Measurements from ENCODE around the gene SNURF. TPM values are rescaled to one million over a fixed set of nuclear protein-coding genes. Genes with fewer than 3 reads are reported as not detected.
"Not testable (repeated sequence)": the region's sequence is repeated elsewhere in the genome, so short reads cannot be mapped to it uniquely, and the experiment has no call there.

The SNURF gene
- total RNA-seq, 1 donor from 2014 or later = 41.9 TPM

DNA sequence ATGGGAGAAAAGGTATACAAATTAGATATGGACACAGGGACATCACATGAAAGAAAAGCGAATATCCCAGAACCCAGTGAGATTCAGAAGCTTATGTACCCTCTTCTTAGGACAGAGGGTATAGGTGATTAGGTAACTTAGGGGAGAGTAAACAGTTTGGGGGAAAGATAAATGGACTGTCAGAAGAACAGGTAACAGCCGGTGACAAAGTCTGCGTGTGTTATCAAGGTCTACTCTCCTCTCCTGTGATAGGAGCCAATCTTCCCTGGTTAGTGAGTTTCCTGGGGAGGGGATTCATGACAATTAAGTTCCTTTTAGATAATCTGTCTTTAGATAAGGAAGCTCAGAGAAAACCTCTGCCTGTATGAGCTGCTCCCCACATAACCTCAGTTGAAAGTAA is 30.6 kb upstream of the SNURF start:
- Mint-ChIP-seq H3K9me3 (ENCODE audit: unreplicated experiment) (no peaks in the 10 kb centered on the region), H3K27ac (ENCODE audit: unreplicated experiment) (no peak overlapping the region), H3K36me3 (ENCODE audit: unreplicated experiment) (no peaks in the 10 kb centered on the region), H3K4me3 (ENCODE audit: unreplicated experiment) (no peak overlapping the region), H3K4me1 (ENCODE audit: low read depth, unreplicated experiment) (no peaks in the 10 kb centered on the region), H3K27me3 (ENCODE audit: unreplicated experiment) (no peaks in the 10 kb centered on the region)
- DNase-seq = no peak
- TF ChIP-seq, protein P1, sequence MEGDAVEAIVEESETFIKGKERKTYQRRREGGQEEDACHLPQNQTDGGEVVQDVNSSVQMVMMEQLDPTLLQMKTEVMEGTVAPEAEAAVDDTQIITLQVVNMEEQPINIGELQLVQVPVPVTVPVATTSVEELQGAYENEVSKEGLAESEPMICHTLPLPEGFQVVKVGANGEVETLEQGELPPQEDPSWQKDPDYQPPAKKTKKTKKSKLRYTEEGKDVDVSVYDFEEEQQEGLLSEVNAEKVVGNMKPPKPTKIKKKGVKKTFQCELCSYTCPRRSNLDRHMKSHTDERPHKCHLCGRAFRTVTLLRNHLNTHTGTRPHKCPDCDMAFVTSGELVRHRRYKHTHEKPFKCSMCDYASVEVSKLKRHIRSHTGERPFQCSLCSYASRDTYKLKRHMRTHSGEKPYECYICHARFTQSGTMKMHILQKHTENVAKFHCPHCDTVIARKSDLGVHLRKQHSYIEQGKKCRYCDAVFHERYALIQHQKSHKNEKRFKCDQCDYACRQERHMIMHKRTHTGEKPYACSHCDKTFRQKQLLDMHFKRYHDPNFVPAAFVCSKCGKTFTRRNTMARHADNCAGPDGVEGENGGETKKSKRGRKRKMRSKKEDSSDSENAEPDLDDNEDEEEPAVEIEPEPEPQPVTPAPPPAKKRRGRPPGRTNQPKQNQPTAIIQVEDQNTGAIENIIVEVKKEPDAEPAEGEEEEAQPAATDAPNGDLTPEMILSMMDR (IDR thresholded peaks at IDR 0.05; ENCODE audit: partially characterized antibody, unreplicated experiment) = no peak

GRCh38 chr15:24924621-24925020 is 30.2 kb upstream of the SNURF start:
- TF ChIP-seq, protein P1 (IDR thresholded peaks at IDR 0.05; ENCODE audit: partially characterized antibody, unreplicated experiment) = no peak
- Mint-ChIP-seq H3K4me3 (ENCODE audit: unreplicated experiment) (no peak overlapping the region), H3K4me1 (ENCODE audit: low read depth, unreplicated experiment) (no peaks in the 10 kb centered on the region), H3K36me3 (ENCODE audit: unreplicated experiment) (no peaks in the 10 kb centered on the region), H3K27me3 (ENCODE audit: unreplicated experiment) (no peaks in the 10 kb centered on the region), H3K9me3 (ENCODE audit: unreplicated experiment) (no peaks in the 10 kb centered on the region), H3K27ac (ENCODE audit: unreplicated experiment) (no peak overlapping the region)
- DNase-seq = no peak

GRCh38 chr15:24931874-24932732 is 22.7 kb upstream of the SNURF start:
- DNase-seq; H3K27me3 Mint-ChIP-seq (ENCODE audit: unreplicated experiment); H3K4me1 Mint-ChIP-seq (ENCODE audit: low read depth, unreplicated experiment); H3K9me3 Mint-ChIP-seq (ENCODE audit: unreplicated experiment); H3K4me3 Mint-ChIP-seq (ENCODE audit: unreplicated experiment); H3K36me3 Mint-ChIP-seq (ENCODE audit: unreplicated experiment); H3K27ac Mint-ChIP-seq (ENCODE audit: unreplicated experiment): not testable (repeated sequence)

DNA sequence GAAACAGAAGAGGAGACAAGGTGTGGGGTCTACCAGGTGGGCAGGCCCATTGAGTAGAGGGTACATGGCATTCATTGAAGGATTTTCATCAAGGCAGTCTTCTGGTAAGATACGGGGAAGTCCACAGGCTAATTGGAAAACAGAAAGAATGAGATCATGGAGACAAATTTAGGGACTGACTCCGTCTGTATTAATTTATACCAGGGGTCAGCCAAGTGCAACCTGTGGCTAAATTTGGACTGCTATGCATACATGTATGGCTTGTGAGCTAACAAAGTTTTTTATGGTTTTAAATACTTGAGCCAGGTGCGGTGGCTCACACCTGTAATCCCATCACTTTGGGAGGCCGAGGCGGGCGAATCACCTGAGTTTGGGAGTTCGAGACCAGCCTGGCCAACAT is 21.1 kb upstream of the SNURF start:
- Mint-ChIP-seq H3K4me1 (ENCODE audit: low read depth, unreplicated experiment) (no peaks in the 10 kb centered on the region), H3K36me3 (ENCODE audit: unreplicated experiment) (no peaks in the 10 kb centered on the region), H3K4me3 (ENCODE audit: unreplicated experiment) (no peak overlapping the region), H3K9me3 (ENCODE audit: unreplicated experiment) (peaks cover 7% of the 10 kb centered on the region), H3K27me3 (ENCODE audit: unreplicated experiment) (no peaks in the 10 kb centered on the region), H3K27ac (ENCODE audit: unreplicated experiment) (no peak overlapping the region)
- DNase-seq = no peak
- TF ChIP-seq, protein P1 (IDR thresholded peaks at IDR 0.05; ENCODE audit: partially characterized antibody, unreplicated experiment) = no peak

DNA sequence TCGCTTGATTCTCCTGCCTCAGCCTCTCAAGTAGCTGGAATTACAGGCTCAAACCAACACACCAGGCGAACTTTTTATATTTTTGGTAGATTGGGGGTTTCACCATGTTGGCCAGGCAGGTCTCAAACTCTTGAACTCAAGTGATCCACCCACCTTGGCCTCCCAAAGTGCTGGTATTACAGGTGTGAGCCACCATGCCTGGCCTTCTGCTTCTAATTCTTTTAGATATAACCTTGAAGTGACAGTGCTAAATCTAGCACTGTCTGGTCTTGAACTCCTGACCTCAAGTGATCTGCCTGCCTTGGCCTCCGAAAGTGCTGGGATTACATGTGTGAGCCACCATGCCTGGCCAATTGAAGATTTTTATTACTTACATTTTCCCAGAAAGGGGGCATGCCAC is 16.6 kb upstream of the SNURF start:
- not testable (repeated sequence) for H3K4me1 Mint-ChIP-seq (ENCODE audit: low read depth, unreplicated experiment); DNase-seq; H3K36me3 Mint-ChIP-seq (ENCODE audit: unreplicated experiment); H3K27ac Mint-ChIP-seq (ENCODE audit: unreplicated experiment); H3K27me3 Mint-ChIP-seq (ENCODE audit: unreplicated experiment); H3K9me3 Mint-ChIP-seq (ENCODE audit: unreplicated experiment); H3K4me3 Mint-ChIP-seq (ENCODE audit: unreplicated experiment)

DNA sequence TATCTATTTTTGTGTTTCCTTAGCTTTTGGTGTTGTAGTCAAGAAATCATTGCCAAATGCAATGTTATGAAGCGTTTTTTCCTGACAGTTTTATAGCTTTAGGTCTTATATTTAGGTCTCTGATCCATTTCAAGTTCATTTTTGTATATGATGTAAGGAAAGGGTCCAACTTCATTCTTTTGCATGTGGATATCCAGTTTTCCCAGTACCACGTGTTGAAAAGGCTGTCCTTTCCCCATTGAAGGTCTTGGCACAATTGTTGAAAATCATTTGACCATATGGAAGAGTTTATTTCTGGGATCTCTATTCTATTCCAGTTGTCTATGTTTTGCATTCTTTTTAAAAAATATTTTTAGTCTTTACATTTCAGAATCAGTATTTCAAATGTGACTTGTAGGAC is 14.6 kb upstream of the SNURF start:
- Mint-ChIP-seq H3K27ac (ENCODE audit: unreplicated experiment) (no peak overlapping the region), H3K36me3 (ENCODE audit: unreplicated experiment) (no peaks in the 10 kb centered on the region), H3K4me1 (ENCODE audit: low read depth, unreplicated experiment) (no peaks in the 10 kb centered on the region), H3K4me3 (ENCODE audit: unreplicated experiment) (no peak overlapping the region), H3K27me3 (ENCODE audit: unreplicated experiment) (no peaks in the 10 kb centered on the region), H3K9me3 (ENCODE audit: unreplicated experiment) (peaks cover 1% of the 10 kb centered on the region)
- no peak for DNase-seq
- TF ChIP-seq, protein P1 (IDR thresholded peaks at IDR 0.05; ENCODE audit: partially characterized antibody, unreplicated experiment) = no peak

Measured in glutamatergic neuron (in vitro differentiated cells).